SK-N-SH (cell line): ENCODE data around the gene ADAMTS7. TPM values are rescaled to one million over a fixed set of nuclear protein-coding genes. Genes with fewer than 3 reads are reported as not detected.
"Not testable (repeated sequence)": the region's sequence is repeated elsewhere in the genome, so short reads cannot be mapped to it uniquely, and the experiment has no call there.

Source experiments
- CTCF ChIA-PET: fragments of 300-600, 350-600 bp; formaldehyde crosslinking; extraction: SDS; loops from one replicate; lab custom pipeline; 2021; lab: Yijun Ruan, JAX
- POLR2A ChIA-PET: fragments of 350-600 bp; sonication (Branson Sonifier 250); formaldehyde crosslinking; extraction: SDS; loops from one replicate; lab custom pipeline; 2020; ENCODE audit warnings: antibody characterized with exemption, inconsistent platforms; lab: Yijun Ruan, JAX
- DNase-seq: peaks from one replicate; pipeline ENCODE4 v3.0.0; 2012
- H2AFZ ChIP-seq: fragments of 200-600 bp; sonication (generic); 2 replicates; pipeline ENCODE4 v1.8.1; 2016; ENCODE audit warnings: antibody characterized with exemption, mild to moderate bottlenecking, low read depth
- H3F3A ChIP-seq: fragments of 200-600 bp; sonication (generic); replicated peaks from 2 replicates; pipeline ENCODE3; 2016; ENCODE audit warnings: antibody characterized with exemption, mild to moderate bottlenecking; ENCODE audit not compliant: insufficient read depth
- H3K27ac ChIP-seq, 2 experiments: fragments of 200-500 bp in 1 of 2; fragments of 200-600 bp in 1 of 2; sonication (Bioruptor generic) in 1 of 2; sonication (generic), shearing (Covaris generic) in 1 of 2; 2 replicates each; pipeline versions ENCODE4 v1.5.1 to v1.6.1; 2014 to 2016; ENCODE audit warnings: low read depth in 2 of 2, inconsistent platforms in 1 of 2, low read length in 1 of 2, mild to moderate bottlenecking in 1 of 2, mixed read lengths in 1 of 2
- H3K27me3 ChIP-seq: fragments of 200-600 bp; sonication (generic), shearing (Covaris generic); 2 replicates; pipeline ENCODE4 v1.6.1; 2016; ENCODE audit warnings: mixed run types; ENCODE audit not compliant: insufficient read depth
- H3K36me3 ChIP-seq, 2 experiments: fragments of 200-500 bp in 1 of 2; fragments of 200-600 bp in 1 of 2; sonication (Bioruptor generic) in 1 of 2; sonication (generic) in 1 of 2; replicated peaks in 1 of 2; 2 replicates each; pipeline versions ENCODE3 to v1.5.1; 2014 to 2016; ENCODE audit warnings: low read length in 1 of 2, mild to moderate bottlenecking in 1 of 2; ENCODE audit not compliant: insufficient read depth in 2 of 2, control insufficient read depth in 1 of 2
- H3K4me1 ChIP-seq, 2 experiments: fragments of 200-500 bp in 1 of 2; fragments of 200-600 bp in 1 of 2; sonication (Bioruptor generic) in 1 of 2; sonication (generic), shearing (Covaris generic) in 1 of 2; 2 replicates each; pipeline versions ENCODE4 v1.5.1 to v1.6.1; 2014 to 2016; ENCODE audit warnings: low read depth in 1 of 2, low read length in 1 of 2, mixed run types in 1 of 2; ENCODE audit not compliant: insufficient read depth in 2 of 2, control insufficient read depth in 1 of 2
- H3K4me2 ChIP-seq: fragments of 200-600 bp; sonication (generic), shearing (Covaris generic); 2 replicates; pipeline ENCODE4 v1.6.1; 2017; ENCODE audit warnings: mixed run types
- H3K4me3 ChIP-seq, 2 experiments: fragments of 200-500 bp in 1 of 2; fragments of 200-600 bp in 1 of 2; sonication (Bioruptor generic) in 1 of 2; sonication (generic), shearing (Covaris generic) in 1 of 2; 2 replicates each; pipeline versions ENCODE4 v1.5.1 to v1.8.1; 2014 to 2016; ENCODE audit warnings: low read depth in 2 of 2, inconsistent platforms in 1 of 2, low read length in 1 of 2, mild to moderate bottlenecking in 1 of 2, mixed read lengths in 1 of 2, moderate library complexity in 1 of 2
- H3K79me2 ChIP-seq: fragments of 200-600 bp; sonication (generic); 2 replicates; pipeline ENCODE4 v1.8.1; 2017; ENCODE audit warnings: mild to moderate bottlenecking; ENCODE audit not compliant: insufficient read depth
- H3K9ac ChIP-seq: fragments of 200-600 bp; sonication (generic); 2 replicates; pipeline ENCODE4 v1.6.1; 2017; ENCODE audit warnings: mixed run types
- H3K9me2 ChIP-seq: fragments of 200-600 bp; sonication (generic); 2 replicates; pipeline ENCODE4 v1.6.1; 2017; ENCODE audit warnings: mixed run types
- H3K9me3 ChIP-seq: fragments of 200-600 bp; sonication (generic); 2 replicates; pipeline ENCODE4 v1.6.1; 2017; ENCODE audit warnings: mixed run types, mild to moderate bottlenecking, moderate library complexity
- H4K20me1 ChIP-seq: fragments of 200-600 bp; sonication (generic); 2 replicates; pipeline ENCODE4 v1.6.1; 2017; ENCODE audit warnings: mild to moderate bottlenecking, mixed run types; ENCODE audit not compliant: insufficient read depth
- EP300 ChIP-seq, 2 experiments: IDR thresholded peaks; 2 replicates each; pipeline versions ENCODE4 v1.4.0 to v1.6.1; 2012; ENCODE audit warnings: borderline replicate concordance in 1 of 2, low read depth in 1 of 2, low read length in 1 of 2
- FOSL2 ChIP-seq: IDR thresholded peaks from 2 replicates; pipeline ENCODE4 v1.4.0; 2012; ENCODE audit warnings: low read depth, mild to moderate bottlenecking, moderate library complexity, borderline replicate concordance
- FOXM1 ChIP-seq: IDR thresholded peaks from 2 replicates; pipeline ENCODE4 v1.4.0; 2012; ENCODE audit warnings: low read depth, mild to moderate bottlenecking
- GATA2 ChIP-seq: sonication (generic); formaldehyde crosslinking; IDR thresholded peaks from 2 replicates; pipeline ENCODE4 v1.5.0; 2020; ENCODE audit warnings: mild to moderate bottlenecking, missing genetic modification reagents
- JUND ChIP-seq: IDR thresholded peaks from 2 replicates; pipeline ENCODE4 v1.4.0; 2012
- NFIC ChIP-seq: IDR thresholded peaks from 2 replicates; pipeline ENCODE4 v1.4.0; 2012; ENCODE audit warnings: borderline replicate concordance
- RXRA ChIP-seq: IDR thresholded peaks from 2 replicates; pipeline ENCODE4 v1.4.0; 2012; ENCODE audit warnings: low read depth, mild to moderate bottlenecking, borderline replicate concordance
- SIN3A ChIP-seq: IDR thresholded peaks from 2 replicates; pipeline ENCODE4 v1.6.1; 2012; ENCODE audit warnings: low read depth, mild to moderate bottlenecking, low read length, moderate library complexity, borderline replicate concordance
- SMC3 ChIP-seq: IDR thresholded peaks from 2 replicates; pipeline ENCODE4 v1.6.1; 2012; ENCODE audit warnings: low read depth, low read length, improper control_type of control experiment
- TAF1 ChIP-seq: IDR thresholded peaks from 2 replicates; pipeline ENCODE4 v1.6.1; 2012; ENCODE audit warnings: low read depth, mild to moderate bottlenecking, low read length, moderate library complexity, borderline replicate concordance
- TEAD4 ChIP-seq: IDR thresholded peaks from 2 replicates; pipeline ENCODE4 v1.4.0; 2012; ENCODE audit warnings: mild to moderate bottlenecking, borderline replicate concordance; ENCODE audit not compliant: insufficient read depth
- ZBTB33 ChIP-seq: IDR thresholded peaks from 2 replicates; pipeline ENCODE4 v1.4.0; 2012; ENCODE audit warnings: low read depth, borderline replicate concordance
- WGBS: methylation state at CpG from one replicate; pipeline ENCODE4 v1.1.6; 2017; ENCODE audit warnings: low lambda C conversion rate; 5-methylcytosine and 5-hydroxymethylcytosine counted together
- polyA plus RNA-seq, 3 experiments: library from polyadenylated mRNA; depleted of rRNA; stranded (reverse); fragments of >200 nt; gene quantifications; 2 replicates each; pipeline ENCODE4 v1.2.3, GENCODE V29; 2012
- TF ChIP-seq, protein P1 (sequence below): IDR thresholded peaks from 2 replicates; pipeline ENCODE4 v1.6.1; 2012; ENCODE audit warnings: mild to moderate bottlenecking, low read depth, low read length, moderate library complexity

Gene ADAMTS7
- polyA plus RNA-seq, 1 of the 3 experiments (the other 2 are of a cell fraction): 17.9 TPM

DNA sequence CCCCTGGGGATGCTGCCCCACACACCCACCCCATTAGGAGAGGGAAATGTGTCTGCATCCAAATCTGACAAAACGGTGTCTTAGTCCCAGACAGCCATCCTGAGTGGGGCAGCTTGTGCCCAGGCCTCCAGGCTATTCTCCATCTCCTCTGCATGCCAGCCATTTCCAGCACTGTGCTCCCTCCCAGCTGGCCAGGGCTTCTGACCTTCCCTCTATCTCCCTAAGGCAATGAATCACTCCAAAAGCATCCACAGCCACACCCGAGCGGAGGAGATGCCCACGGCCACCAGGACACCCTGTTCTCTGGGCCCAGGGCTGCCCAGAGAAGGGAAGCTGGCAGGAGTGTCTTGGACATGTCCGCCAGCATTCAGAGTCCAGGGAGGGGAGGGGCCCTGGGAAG lies 12.9 kb downstream of the ADAMTS7 start:
- not testable (repeated sequence) for H3K9me3 ChIP-seq, H4K20me1 ChIP-seq, H3K27ac ChIP-seq
- CTCF ChIA-PET: interaction anchor here (3.9 kb wide), 1 partner anchor 11 kb away, joined by 23 read pairs; the partner anchor contains the start of gene ADAMTS7
- TF ChIP-seq JUND (peak; percentile 19; the same call in 1 of the 2 replicates), TEAD4 (0 out of 2 replicates have a peak, but pooled peaks have one; percentile 16)
- TF ChIP-seq, all 33 proteins: peak for 2; not testable (repeated sequence) for 31
- peak; percentile 58 for DNase-seq
- H3K27me3 ChIP-seq, H3K9me2 ChIP-seq, H3K4me2 ChIP-seq, H3K4me3 ChIP-seq, H3K9ac ChIP-seq, H2AFZ ChIP-seq, H3K36me3 ChIP-seq, H3K4me1 ChIP-seq, H3F3A ChIP-seq, H3K79me2 ChIP-seq: not testable (repeated sequence)
- POLR2A ChIA-PET: interaction anchor here (1.0 kb wide), 1 partner anchor 10 kb away, joined by 3 read pairs; no protein-coding TSS in a partner anchor
- WGBS: 30% methylated on average over 5 of the region's 5 CpGs

GRCh38 chr15:78797951-78798350 lies 13.3 kb downstream of the ADAMTS7 start:
- H2AFZ ChIP-seq: no peak overlapping the region
- no peak for TF ChIP-seq ZBTB33
- no peak for TF ChIP-seq TAF1
- no peak for TF ChIP-seq FOSL2
- TF ChIP-seq SIN3A: no peak
- TF ChIP-seq FOXM1: no peak
- TF ChIP-seq GATA2: no peak
- TF ChIP-seq, protein P1, sequence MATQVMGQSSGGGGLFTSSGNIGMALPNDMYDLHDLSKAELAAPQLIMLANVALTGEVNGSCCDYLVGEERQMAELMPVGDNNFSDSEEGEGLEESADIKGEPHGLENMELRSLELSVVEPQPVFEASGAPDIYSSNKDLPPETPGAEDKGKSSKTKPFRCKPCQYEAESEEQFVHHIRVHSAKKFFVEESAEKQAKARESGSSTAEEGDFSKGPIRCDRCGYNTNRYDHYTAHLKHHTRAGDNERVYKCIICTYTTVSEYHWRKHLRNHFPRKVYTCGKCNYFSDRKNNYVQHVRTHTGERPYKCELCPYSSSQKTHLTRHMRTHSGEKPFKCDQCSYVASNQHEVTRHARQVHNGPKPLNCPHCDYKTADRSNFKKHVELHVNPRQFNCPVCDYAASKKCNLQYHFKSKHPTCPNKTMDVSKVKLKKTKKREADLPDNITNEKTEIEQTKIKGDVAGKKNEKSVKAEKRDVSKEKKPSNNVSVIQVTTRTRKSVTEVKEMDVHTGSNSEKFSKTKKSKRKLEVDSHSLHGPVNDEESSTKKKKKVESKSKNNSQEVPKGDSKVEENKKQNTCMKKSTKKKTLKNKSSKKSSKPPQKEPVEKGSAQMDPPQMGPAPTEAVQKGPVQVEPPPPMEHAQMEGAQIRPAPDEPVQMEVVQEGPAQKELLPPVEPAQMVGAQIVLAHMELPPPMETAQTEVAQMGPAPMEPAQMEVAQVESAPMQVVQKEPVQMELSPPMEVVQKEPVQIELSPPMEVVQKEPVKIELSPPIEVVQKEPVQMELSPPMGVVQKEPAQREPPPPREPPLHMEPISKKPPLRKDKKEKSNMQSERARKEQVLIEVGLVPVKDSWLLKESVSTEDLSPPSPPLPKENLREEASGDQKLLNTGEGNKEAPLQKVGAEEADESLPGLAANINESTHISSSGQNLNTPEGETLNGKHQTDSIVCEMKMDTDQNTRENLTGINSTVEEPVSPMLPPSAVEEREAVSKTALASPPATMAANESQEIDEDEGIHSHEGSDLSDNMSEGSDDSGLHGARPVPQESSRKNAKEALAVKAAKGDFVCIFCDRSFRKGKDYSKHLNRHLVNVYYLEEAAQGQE: no peak
- TF ChIP-seq EP300 (IDR thresholded peaks at IDR 0.05; ENCODE audit: borderline replicate concordance in 1 of 2, low read depth in 1 of 2, low read length in 1 of 2): no peak
- no peak for TF ChIP-seq JUND
- no peak for TF ChIP-seq SMC3
- no peak for TF ChIP-seq NFIC
- TF ChIP-seq RXRA: no peak
- no peak overlapping the region for H3K9ac ChIP-seq
- DNase-seq: no peak
- H3K4me1 ChIP-seq: peaks cover 0 to 6% of the 10 kb centered on the region in 2 experiments; a peak in 1 of 4 replicates
- ChIA-PET CTCF (interaction anchor here (1.4 to 3.9 kb wide), 2 partner anchors 12 to 14 kb away, joined by 6 to 23 read pairs; partner anchors contain the start of gene ADAMTS7), POLR2A (interaction anchor here (1.0 kb wide), 1 partner anchor 11 kb away, joined by 3 read pairs; no protein-coding TSS in a partner anchor)
- no peaks in the 10 kb centered on the region for H3F3A ChIP-seq
- 97% methylated on average over 10 of the region's 13 CpGs for WGBS
- H4K20me1 ChIP-seq: no peaks in the 10 kb centered on the region
- no peaks in the 10 kb centered on the region for H3K79me2 ChIP-seq
- H3K4me2 ChIP-seq: no peak overlapping the region
- H3K9me3 ChIP-seq: no peaks in the 10 kb centered on the region
- H3K27ac ChIP-seq: no peak overlapping the region
- no peaks in the 10 kb centered on the region for H3K27me3 ChIP-seq
- peaks cover 4 to 9% of the 10 kb centered on the region in 2 experiments for H3K36me3 ChIP-seq
- H3K4me3 ChIP-seq: no peak overlapping the region
- H3K9me2 ChIP-seq: no peaks in the 10 kb centered on the region
